Epithelial cell of proximal tubule (primary cell): ENCODE results near the gene LRRC8E. TPM values are rescaled to one million over a fixed set of nuclear protein-coding genes. Genes with fewer than 3 reads are reported as not detected.
"Not testable (repeated sequence)": the region's sequence is repeated elsewhere in the genome, so short reads cannot be mapped to it uniquely, and the experiment has no call there.

Experiments
- DNase-seq: peaks from one replicate; pipeline ENCODE4 v3.0.0-alpha.2; 2011; ENCODE audit warnings: low read depth
- H3K4me3 ChIP-seq: 2 replicates; pipeline ENCODE4 v1.5.1; 2011; ENCODE audit warnings: low read depth, mild to moderate bottlenecking, low read length
- CTCF ChIP-seq: conservative IDR thresholded peaks from 2 replicates; pipeline ENCODE4 v1.5.1; 2012; ENCODE audit warnings: low read depth, mild to moderate bottlenecking, low read length
- total RNA-seq: library from RNA; depleted of rRNA; stranded (reverse); fragments of >200 nt; gene quantifications from 2 replicates; pipeline ENCODE4 v1.2.3, GENCODE V29; 2015

The LRRC8E gene
- total RNA-seq, 1 donor from 2014 or later, result 11.9 TPM

- no peak overlapping the region for H3K4me3 ChIP-seq
- DNase-seq, result no peak
- no peak for TF ChIP-seq CTCF
Measured at GRCh38 chr19:7926727-7927604, 38.7 kb downstream of the LRRC8E start.

DNA sequence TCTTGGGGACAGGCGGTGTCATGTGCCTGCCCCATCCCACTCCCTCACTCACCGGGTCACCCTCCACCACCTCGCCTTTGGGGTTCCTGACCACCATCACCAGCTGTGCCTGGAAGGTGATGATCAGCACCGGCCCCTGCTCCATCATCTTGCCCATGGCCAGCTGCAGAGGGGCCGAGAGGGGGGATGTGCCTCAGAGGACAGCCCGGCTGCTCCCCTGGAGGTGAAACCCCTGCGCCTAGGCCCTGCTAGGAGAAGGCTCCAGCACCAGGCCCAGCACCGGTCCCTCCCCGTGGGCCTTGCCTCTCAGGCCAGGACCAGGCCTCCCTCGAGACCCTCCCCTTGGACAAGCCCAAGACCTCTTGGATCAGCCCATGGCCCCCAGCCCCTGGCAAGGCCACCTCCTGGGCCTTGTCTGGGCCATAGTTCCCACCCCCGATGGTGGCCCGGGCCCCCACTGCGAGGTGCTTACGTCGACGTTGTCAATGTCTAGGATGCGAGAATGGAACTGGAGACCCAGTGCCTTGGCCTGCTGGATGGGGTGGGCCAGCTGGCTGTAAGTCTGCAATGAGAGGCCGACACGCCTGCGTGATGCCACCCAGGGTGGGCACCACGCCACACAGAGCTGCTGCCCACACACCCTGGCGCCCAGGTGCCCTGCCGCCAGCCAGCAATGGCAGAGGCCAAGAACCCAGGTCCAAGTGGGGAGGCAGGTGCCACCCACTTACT lies 39.5 kb downstream of the LRRC8E start:
- DNase-seq, result no peak
- H3K4me3 ChIP-seq, result no peak overlapping the region
- no peak for TF ChIP-seq CTCF

DNA sequence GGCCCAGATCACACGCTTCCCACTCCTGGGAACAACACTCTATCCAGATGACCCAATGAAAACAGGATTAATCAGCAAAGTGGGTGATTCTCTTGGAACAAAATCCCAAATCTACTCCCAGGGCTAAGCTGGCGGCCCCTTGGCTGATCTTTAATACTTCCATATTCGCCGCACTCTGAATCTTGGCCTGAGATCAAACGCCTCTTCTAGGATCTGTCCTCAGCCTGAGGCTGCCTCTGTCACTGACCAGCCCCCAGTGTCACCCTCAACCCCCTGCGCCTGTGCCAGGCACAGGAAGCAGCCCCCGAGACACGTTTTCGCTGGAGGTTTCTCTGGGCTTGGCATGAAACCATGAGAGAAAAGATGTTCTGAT lies 40.0 kb downstream of the LRRC8E start:
- DNase-seq, result no peak
- H3K4me3 ChIP-seq, result no peak overlapping the region
- no peak for TF ChIP-seq CTCF

DNA sequence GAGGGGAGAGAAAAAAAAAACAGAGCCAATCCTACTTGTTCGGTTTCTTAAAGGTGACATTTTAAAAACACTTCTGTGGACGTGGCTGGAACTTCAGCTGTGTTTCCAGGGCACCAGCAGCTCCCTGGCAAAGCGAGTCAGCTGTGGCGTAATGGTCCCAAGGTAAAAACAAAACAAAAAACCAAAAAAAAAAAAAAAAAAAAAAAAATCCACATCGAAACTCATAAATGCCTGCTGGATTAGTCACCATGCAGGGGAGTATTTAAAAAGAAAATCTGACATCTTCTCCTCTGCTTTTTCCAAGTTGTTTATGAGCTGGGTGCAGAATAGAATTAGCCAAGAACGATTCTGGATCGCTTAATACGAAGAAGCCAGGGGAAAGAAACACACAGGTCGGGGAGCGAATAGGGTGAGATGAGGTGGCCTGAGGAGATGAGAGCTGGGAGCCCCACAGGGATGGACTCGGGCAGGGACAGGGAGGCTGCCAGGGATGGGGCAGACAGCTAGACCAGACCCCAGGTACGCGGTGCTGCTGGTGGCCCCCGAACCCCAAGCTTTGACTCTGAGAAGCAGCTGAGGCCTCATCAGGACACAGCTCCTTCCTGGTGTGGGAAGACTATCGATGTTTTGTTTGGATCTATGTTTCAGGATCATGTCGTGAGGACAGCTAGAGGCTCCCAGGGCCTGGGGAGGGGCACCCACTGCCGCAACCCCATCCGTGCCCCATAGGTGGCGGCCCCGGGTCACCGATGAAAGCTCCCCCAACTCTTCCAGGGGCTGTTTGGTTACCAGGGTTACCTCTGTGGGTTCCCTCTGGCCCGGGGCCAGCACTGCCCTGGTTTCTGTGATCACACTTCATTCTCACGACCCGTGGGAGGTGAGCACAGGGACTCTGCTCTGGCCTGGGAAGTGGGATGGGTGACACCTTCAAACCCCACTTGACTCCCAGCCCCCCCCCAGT lies 40.7 kb downstream of the LRRC8E start:
- no peak for DNase-seq
- H3K4me3 ChIP-seq, result no peak overlapping the region

GRCh38 chr19:7930030-7930429 lies 41.7 kb downstream of the LRRC8E start:
- H3K4me3 ChIP-seq, DNase-seq: not testable (repeated sequence)

More for the DNA sequence above, 40.7 kb downstream of the LRRC8E start:
- TF ChIP-seq CTCF, result peak; percentile 47

- no peak for DNase-seq
- H3K4me3 ChIP-seq, result no peak overlapping the region
- TF ChIP-seq CTCF, result no peak
Measured at GRCh38 chr19:7930765-7931164, 42.5 kb downstream of the LRRC8E start.
